Daoy (cell line): Measurements from ENCODE around the gene ARNT2. TPM values are rescaled to one million over a fixed set of nuclear protein-coding genes. Genes with fewer than 3 reads are reported as not detected.

Source experiments
- DNase-seq: peaks from one replicate; pipeline ENCODE4 v3.0.0-alpha.2; 2015; ENCODE audit warnings: low read depth
- total RNA-seq: library from RNA; depleted of rRNA; stranded (reverse); fragments of >200 nt; shearing (Covaris generic); gene quantifications from 2 replicates; pipeline ENCODE4 v1.2.3, GENCODE V29; 2014

The ARNT2 gene
- total RNA-seq, 1 experiment from 2014 or later: 8.0 TPM

DNA sequence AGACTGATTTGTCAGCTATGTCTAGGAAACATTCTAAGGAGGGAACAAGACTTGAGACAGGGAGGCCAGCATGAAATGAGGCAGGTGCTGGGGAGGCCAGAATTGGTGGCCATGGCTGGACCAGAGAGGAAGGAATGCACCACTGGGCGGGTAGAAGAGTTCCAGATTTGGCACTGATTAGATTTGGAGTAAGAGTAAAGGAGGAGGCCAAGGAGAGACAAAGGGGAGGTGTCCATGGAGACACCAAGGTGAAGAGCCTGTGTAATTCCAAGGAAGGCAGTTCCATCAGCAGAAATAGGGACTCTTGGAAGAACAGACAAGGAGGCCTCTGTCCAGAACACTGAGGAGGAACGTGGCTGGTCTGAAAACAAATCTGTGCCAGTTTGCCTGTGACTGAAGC lies 1.8 kb downstream of the ARNT2 start:
- no peak for DNase-seq

GRCh38 chr15:80411788-80412288 lies 7.7 kb downstream of the ARNT2 start:
- DNase-seq: no peak

- DNase-seq: no peak
Measured at GRCh38 chr15:80414546-80415357, 10.6 kb downstream of the ARNT2 start.

DNA sequence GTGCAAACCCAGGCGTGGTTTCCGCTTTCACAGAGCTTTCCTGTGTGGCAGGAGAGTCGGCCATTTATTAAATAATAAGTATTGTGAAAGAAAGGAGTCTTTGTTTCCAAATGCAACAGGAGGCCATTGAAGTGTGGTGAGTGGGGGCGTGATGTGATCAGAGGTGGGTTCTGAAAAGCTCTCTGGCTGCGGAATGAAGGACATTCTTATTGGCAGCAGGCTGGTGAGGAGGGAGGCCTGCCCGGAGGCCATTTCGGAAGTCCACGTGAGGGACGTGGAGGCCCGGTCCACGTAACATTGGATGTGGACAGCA lies 11.1 kb downstream of the ARNT2 start:
- no peak for DNase-seq

DNA sequence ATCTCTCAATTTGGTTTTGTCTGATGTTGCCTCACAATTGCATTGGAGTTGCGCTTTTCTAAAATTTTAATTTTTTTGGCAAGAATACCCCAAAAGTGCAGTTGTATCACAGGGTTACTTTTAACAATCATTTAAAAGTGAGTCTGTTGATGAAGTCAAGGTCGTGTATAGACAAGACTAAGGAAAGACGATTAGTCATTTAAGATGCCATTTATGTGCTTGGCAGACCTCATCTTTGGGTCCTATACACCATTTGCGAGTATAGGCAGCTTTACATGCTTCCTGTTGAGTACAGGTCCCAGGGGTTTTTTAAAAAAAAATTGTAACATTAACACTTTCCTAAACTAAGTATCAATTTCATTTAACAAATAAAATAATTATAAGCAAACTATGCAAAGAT lies 12.5 kb downstream of the ARNT2 start:
- DNase-seq: no peak

DNA sequence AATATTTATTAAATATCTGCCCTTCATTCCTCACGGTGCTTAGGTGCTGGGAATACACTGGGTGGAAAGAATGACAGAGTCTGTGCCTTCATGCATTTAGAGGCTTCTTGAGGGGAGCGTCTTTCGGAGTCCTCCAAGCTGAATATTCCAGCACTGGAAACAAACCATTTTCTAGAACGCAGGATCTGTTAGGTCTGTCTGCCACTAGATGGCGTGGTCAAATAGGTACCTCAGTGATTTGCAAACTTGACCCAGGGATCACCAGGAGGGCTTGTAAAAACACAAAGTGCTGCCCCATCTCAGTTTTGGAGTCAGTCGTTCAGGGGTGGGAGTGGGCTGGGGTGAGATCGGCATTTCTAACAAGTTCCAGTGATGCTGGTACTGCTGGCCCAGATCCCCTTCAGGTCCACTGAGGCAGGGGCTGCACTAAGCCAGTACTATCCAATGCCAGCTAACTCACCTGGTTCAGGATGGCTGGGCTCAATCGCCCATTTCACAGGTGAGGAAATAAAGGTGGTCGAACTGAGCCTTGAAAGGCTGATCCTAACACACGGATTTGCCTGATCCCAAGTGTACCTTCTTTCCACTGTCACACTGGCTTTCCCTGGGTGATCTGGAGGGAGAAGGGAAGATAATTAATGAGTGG lies 14.8 kb downstream of the ARNT2 start:
- DNase-seq: peak; percentile 65

DNA sequence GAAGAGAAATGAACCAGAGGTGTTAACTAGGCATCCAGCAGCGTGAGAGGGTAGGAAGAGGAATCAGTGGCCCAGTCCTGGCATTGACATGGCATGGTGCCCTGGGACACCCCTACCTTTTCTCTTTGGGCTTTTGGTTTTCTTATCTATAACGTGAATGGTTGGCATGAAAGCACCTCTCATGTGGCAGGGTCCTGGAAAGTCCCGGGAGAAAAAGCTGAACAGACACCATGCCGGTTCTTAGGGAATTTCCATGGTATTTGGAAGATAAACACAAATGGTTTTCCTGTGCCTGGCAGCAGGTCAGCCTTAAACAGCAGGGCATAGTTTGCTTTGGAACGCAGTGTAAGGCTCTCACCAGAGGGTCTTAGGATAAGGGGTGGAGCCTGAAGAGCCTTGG lies 15.4 kb downstream of the ARNT2 start:
- peak; percentile 66 for DNase-seq

DNA sequence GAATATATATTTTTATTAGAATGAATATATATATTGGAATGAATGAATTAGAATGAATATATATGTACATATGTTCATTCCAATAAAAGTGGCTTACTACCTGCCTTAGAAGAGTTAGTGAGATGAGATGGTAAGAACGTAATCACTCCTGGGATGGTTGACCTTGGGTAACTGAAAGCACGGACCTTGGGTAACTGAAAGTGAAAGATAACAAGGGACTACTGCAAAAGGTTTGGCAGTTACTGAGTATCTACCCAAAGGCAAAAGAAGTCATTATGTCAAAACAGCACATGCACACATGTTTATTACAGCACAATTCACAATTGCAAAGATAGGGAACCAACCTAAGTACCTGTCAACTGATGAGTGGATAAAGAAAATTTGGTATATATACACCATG lies 16.5 kb downstream of the ARNT2 start:
- DNase-seq: no peak

- DNase-seq: peak; percentile 11
Measured at GRCh38 chr15:80423215-80423614, 19.0 kb downstream of the ARNT2 start.

GRCh38 chr15:80424381-80424780 lies 20.2 kb downstream of the ARNT2 start:
- peak; percentile 67 for DNase-seq

DNA sequence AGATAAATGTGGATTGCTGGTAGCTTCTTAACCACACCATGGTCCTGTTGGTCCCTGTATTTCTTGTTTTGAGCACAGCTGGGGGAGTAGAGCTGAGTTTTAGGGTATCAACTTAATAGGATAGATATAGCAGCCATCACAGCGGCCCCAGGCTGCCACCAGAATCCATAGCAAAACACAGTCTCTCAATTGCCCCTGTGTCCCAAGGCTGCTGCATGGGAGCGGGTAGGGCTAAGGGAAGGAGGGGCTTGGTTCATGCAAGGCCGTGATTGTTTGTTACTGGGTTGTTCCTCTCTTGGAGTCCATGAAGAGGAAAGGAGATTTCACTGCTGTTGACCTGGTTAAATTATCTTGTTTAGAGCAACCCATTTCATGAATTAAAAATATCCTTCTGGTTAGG lies 22.1 kb downstream of the ARNT2 start:
- DNase-seq: no peak

- DNase-seq: no peak
Measured at GRCh38 chr15:80429964-80430363, 25.8 kb downstream of the ARNT2 start.

- no peak for DNase-seq
Measured at GRCh38 chr15:80431635-80432344, 27.6 kb downstream of the ARNT2 start.

DNA sequence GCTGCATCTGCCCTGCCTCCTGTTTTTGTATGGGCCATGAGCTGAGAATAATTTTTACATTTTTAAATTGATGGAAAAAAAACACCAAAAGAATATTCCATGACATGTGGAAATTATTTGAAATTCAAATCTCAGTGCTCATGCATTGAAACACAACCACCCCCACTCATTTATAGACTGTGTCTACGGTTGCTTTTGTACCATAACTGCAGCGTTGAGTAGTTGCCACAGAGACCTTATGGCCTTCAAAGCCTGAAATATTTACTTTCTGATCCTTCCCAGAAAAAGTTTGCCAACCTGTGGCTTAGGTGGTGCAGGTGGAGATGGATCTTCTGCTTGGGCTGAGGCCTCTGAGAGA lies 28.1 kb downstream of the ARNT2 start:
- no peak for DNase-seq

GRCh38 chr15:80433836-80434235 lies 29.7 kb downstream of the ARNT2 start:
- DNase-seq: no peak

- DNase-seq: no peak
Measured at GRCh38 chr15:80434926-80435720, 30.9 kb downstream of the ARNT2 start.

- DNase-seq: peak; percentile 88
Measured at GRCh38 chr15:80436511-80437307, 32.5 kb downstream of the ARNT2 start.

GRCh38 chr15:80437334-80437891 lies 33.2 kb downstream of the ARNT2 start:
- peak; percentile 29 for DNase-seq

DNA sequence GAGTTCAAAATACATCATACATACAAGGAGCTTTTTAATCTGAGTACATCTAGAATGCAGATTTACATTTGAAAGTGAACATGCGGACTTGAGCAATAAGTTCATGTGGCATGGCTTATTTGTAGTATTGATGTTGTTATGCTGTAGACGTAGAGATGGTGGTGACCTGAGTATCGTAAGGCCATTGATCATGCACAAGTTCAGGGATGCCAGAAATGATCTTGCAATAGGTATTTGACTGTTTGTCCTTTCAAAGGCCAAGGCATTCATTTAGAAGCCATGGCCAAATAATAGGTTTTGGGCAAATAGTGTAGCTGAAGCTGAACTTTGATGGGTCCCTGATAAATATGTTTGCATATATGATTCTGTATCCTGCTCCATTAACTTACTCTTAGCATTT lies 35.0 kb downstream of the ARNT2 start:
- DNase-seq: no peak

DNA sequence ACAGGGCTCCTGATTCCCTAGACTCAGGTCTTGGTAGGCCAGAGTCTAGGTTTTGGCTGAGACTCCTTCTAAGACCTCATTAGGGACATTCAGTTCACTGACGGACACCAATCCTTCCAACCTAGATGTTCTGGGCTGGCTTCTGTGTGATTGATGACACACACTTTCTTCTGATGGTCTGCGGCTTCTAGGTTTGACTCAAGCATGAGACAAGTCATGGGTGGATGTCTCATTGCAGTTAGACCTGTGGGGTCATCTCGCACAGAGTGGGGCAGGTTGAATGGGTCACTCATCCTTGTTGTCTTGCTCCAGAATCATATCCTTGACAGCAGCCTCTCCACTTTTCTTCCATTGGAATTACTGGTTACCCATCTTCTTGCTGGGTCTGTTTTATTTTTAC lies 35.8 kb downstream of the ARNT2 start:
- DNase-seq: no peak

- DNase-seq: no peak
Measured at GRCh38 chr15:80441041-80441440, 36.9 kb downstream of the ARNT2 start.
